IPS-18a (cell line): Measurements from ENCODE around the gene RHEB.
"Not testable (repeated sequence)": the region's sequence is repeated elsewhere in the genome, so short reads cannot be mapped to it uniquely, and the experiment has no call there.

Experiments used
- H3K27ac ChIP-seq: one replicate; pipeline ENCODE4 v1.5.1; 2013; ENCODE audit warnings: low read length
- H3K27me3 ChIP-seq: one replicate; pipeline ENCODE4 v1.6.1; 2013; ENCODE audit warnings: mild to moderate bottlenecking, low read length; ENCODE audit not compliant: control insufficient read depth, insufficient read depth
- H3K36me3 ChIP-seq: one replicate; pipeline ENCODE4 v1.6.1; 2013; ENCODE audit warnings: low read depth, low read length; ENCODE audit not compliant: control insufficient read depth
- H3K4me1 ChIP-seq: one replicate; pipeline ENCODE4 v1.6.1; 2013; ENCODE audit warnings: low read depth, low read length; ENCODE audit not compliant: control insufficient read depth
- H3K4me3 ChIP-seq: one replicate; pipeline ENCODE4 v1.5.1; 2013; ENCODE audit warnings: low read length
- H3K9ac ChIP-seq: one replicate; pipeline ENCODE4 v1.6.1; 2013; ENCODE audit warnings: mild to moderate bottlenecking, low read length, moderate library complexity
- H3K9me3 ChIP-seq: one replicate; pipeline ENCODE4 v1.6.1; 2013; ENCODE audit warnings: low read depth, low read length; ENCODE audit not compliant: control insufficient read depth

The RHEB gene

DNA sequence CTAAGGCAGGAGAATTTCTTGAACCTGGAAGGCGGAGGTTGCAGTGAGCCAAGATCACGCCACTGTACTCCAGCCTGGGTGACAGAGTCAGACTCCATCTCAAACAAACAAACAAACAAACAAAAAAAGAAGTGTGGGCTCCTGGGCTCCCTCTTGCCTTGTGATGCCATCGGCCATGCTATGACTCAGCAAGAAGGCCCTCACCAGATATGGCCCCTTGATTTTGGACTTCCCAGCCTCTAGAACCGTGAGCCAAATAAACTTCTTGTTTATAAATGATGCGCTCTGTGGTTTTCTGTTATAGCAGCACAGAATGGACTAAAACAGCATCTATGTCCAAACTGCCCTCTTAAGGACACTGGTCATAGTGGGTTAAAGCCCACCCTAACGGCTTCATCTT is 29.9 kb upstream of the RHEB start:
- no peaks in the 10 kb centered on the region for H3K27me3 ChIP-seq

DNA sequence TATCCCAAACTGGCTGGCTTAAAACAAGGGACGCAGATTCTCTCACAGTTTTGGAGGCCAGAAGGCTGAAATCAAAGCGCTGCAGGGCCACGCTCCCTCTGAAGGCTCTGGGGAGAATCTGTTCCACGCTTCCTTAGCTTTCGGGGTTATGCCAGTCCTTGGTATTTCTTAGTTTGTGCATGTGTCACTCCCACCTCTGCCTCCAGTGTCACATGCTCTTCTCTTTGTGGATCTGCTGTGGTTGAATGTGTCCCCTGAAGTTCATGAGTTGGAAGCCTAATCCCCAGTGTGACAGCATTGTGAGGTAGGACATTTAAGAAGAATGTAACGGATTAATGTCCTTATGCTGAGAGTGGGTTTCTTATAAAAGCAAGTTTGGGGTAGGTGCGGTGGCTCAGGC is 29.4 kb upstream of the RHEB start:
- Histone ChIP-seq H3K27me3 (no peaks in the 10 kb centered on the region), H3K4me3 (no peak overlapping the region), H3K9me3 (no peaks in the 10 kb centered on the region), H3K4me1 (no peaks in the 10 kb centered on the region), H3K9ac (no peak overlapping the region), H3K27ac (no peak overlapping the region), H3K36me3 (no peaks in the 10 kb centered on the region)

More for the DNA sequence above, 29.9 kb upstream of the RHEB start:
- Histone ChIP-seq H3K9ac (no peak overlapping the region), H3K27ac (no peak overlapping the region), H3K36me3 (no peaks in the 10 kb centered on the region), H3K4me1 (no peaks in the 10 kb centered on the region), H3K9me3 (no peaks in the 10 kb centered on the region), H3K4me3 (no peak overlapping the region)

DNA sequence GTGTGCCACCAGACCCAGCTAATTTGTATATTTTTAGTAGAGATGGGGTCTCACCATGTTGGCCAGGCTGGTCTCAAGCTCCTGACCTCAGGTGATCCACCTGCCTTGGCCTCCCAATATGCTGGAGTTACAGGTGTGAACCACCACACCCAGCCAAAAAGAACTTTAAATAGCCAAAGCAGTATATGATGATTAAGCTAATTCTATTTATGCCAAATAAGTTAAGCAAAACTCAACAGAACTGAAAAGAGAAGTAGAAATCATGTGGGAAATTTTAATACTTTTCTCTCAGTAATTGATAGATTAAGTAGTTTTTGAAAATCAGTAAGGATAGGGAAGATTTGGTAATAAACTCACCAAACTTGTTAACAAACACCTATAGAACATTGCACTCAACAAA is 24.5 kb upstream of the RHEB start:
- H3K4me3 ChIP-seq, result no peak overlapping the region
- H3K27ac ChIP-seq, result no peak overlapping the region
- no peak overlapping the region for H3K9ac ChIP-seq
- H3K4me1 ChIP-seq, result peaks cover 3% of the 10 kb centered on the region
- H3K36me3 ChIP-seq, result no peaks in the 10 kb centered on the region
- no peaks in the 10 kb centered on the region for H3K27me3 ChIP-seq
- H3K9me3 ChIP-seq, result no peaks in the 10 kb centered on the region

DNA sequence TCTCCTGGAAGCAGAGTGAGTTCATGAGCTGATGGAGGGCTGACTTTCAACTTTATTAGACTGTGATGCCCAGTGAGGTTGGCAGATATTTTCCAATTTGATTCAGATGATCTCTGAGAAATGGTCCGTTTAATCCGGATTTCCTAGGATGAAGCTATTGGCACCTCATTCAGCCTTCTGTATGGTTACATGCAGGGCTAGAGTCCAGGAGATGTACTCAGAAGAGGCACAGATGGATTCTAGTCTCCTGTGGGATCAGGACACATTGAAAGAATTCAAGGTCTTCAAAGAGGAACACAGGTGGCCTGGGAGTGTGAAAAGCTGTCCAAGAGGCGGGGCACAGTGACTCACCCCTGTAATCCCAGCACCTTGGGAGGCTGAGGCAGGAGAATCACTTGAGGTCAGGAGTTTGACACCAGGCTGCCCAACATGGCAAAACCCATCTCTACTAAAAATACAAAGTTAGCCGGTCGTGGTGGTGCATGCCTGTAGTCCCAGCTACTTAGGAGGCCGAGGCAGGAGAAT is 23.0 kb upstream of the RHEB start:
- H3K9me3 ChIP-seq, result no peaks in the 10 kb centered on the region
- no peaks in the 10 kb centered on the region for H3K36me3 ChIP-seq
- H3K27ac ChIP-seq, result no peak overlapping the region
- peaks cover 10% of the 10 kb centered on the region for H3K4me1 ChIP-seq
- H3K27me3 ChIP-seq, result no peaks in the 10 kb centered on the region
- H3K4me3 ChIP-seq, result no peak overlapping the region
- no peak overlapping the region for H3K9ac ChIP-seq

DNA sequence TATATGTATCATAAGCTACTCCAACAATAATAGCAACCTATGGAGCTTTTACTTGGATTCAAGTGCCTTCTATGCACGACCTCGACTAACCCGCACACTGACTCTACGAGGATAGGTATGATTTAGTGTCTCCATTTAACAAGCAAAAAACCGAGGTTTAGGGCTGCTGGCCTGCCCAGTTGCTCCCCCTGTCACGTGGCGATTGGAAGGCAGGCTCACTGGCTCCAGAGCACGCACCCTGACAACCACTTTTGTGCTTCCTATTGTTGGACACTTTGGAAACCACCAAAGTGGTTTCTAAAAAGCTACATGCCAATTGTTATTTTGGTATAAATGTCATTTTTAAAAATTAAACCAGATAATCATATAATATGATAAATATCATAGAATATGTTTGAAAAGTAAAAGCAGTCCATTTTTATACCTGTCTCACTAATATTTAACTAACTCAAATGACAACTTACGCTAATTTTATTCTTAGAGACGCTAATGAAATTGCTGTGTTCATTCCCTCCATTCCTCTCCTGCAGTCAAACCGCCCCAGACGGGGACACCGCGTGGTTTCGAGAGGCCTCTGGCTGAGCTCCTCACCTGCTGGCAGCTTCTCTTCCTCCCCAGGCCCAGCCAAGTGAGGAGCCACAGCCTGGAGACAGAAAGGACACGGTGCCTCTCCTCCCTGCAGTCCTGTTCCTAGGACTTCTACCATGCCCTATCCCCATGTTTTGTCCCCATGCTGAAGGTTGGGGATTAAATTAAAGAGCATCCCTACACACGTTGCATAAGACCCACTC is 22.2 kb upstream of the RHEB start:
- Histone ChIP-seq H3K9ac (no peak overlapping the region), H3K9me3 (no peaks in the 10 kb centered on the region), H3K36me3 (no peaks in the 10 kb centered on the region), H3K4me3 (no peak overlapping the region), H3K27me3 (no peaks in the 10 kb centered on the region), H3K4me1 (peaks cover 10% of the 10 kb centered on the region), H3K27ac (no peak overlapping the region)

DNA sequence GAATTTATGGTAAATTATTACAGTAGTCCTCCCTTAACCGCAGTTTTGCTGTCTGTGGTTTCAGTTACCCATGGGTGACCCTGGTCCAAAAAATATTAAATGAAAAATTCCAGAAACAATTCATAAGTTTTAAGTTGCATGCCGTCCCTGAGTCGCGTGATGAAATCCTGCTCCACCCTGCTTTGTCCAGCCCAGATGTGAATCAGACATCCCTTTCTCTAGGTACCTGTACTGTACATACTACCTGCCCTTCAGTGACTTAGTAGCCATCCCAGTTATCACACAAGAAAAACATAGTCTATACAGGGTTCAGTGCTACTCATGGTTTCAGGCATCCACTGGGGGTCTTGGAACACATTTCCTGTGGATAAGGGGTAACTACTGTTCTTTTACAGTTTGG is 20.5 kb upstream of the RHEB start:
- Histone ChIP-seq H3K9me3 (no peaks in the 10 kb centered on the region), H3K27ac (no peak overlapping the region), H3K27me3 (no peaks in the 10 kb centered on the region), H3K9ac (no peak overlapping the region), H3K36me3 (no peaks in the 10 kb centered on the region), H3K4me1 (peaks cover 10% of the 10 kb centered on the region), H3K4me3 (no peak overlapping the region)

DNA sequence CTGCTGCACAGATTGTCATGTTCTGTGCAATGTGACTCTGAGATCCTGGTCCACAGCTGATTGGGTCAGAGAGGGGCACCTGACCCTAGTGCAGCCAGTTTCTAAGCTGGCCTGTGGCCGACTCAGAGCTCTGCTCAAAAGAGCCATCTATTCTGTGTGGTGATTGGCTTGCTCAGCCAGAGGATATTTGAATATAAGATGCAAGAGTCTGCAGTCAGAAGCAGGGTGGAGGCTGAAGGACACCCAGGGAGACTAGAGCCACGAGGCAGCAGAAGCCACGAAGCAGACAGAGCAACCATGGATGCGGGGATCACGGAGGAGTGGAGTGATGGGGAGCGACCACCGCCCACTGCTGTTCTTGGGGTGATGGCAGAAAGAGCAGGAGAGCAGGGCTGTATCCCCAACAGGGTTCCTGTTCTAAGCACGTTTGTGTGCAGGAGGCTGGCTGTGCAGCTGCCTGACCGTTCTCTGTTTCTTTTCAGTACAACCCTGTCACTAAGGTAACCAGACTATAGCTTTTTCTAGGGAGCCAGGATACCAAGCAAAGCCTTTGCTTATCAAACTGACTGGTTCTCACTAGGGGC is 19.5 kb upstream of the RHEB start:
- Histone ChIP-seq H3K36me3 (no peaks in the 10 kb centered on the region), H3K9me3 (no peaks in the 10 kb centered on the region), H3K27me3 (no peaks in the 10 kb centered on the region), H3K27ac (no peak overlapping the region), H3K4me1 (peaks cover 10% of the 10 kb centered on the region), H3K9ac (no peak overlapping the region), H3K4me3 (no peak overlapping the region)

DNA sequence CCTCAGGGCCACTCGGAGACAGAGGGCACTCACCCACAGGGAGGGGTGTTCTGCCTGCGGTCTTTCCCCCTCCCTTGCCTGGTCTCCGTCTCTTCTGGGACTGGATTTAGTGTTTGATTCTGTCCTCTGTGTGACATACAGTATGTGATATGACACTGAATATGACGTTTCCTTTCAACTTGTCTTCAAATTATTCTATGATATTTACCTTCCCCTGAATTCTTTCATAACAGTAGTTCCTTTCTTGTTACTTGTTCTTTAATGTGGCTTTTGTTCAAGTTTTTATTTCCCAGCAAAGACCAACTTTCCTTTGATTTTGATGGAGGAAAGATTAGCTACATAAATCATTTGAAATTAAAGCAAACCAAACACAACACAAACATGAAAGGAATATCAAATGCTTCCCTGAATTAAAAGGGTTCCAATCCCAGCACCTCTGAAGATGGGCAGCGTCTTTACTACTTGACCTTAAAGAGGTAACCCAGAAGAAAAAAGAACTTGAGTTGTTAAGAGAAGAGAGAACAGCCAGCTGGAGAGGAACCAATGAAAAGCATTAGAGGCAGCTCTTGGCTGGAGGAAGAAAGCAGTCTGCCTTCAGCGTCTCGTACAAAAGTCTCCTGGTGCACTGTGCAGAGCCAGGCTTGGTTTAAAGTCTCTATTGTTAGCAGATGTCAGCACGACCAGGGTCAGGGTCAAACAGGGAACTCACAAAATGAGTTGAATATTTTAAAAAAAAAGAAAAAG is 18.3 kb upstream of the RHEB start:
- Histone ChIP-seq H3K4me3 (no peak overlapping the region), H3K27ac (no peak overlapping the region), H3K36me3 (no peaks in the 10 kb centered on the region), H3K9me3 (no peaks in the 10 kb centered on the region), H3K9ac (no peak overlapping the region), H3K27me3 (no peaks in the 10 kb centered on the region), H3K4me1 (peaks cover 10% of the 10 kb centered on the region)

DNA sequence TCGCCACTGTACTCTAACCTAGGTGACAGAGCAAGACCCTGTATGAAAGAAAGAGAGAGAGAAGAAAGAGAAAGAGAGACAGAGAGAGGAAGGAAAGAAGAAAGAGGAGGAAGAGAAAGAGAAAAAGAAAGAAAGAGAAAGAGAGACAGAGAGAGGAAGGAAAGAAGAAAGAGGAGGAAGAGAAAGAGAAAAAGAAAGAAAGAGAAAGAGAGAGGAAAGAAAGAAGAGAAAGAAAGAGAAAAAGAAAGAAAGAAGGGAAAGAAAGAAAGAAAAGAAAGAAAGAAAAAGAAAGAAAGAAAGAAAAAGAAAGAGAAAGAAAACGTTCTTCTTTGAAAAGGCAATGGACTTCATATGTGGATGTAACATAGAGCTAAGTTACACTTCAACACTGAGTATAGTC is 16.5 kb upstream of the RHEB start:
- not testable (repeated sequence) for H3K27me3 ChIP-seq, H3K27ac ChIP-seq, H3K36me3 ChIP-seq, H3K9ac ChIP-seq, H3K9me3 ChIP-seq, H3K4me3 ChIP-seq
- H3K4me1 ChIP-seq, result peaks cover 10% of the 10 kb centered on the region

DNA sequence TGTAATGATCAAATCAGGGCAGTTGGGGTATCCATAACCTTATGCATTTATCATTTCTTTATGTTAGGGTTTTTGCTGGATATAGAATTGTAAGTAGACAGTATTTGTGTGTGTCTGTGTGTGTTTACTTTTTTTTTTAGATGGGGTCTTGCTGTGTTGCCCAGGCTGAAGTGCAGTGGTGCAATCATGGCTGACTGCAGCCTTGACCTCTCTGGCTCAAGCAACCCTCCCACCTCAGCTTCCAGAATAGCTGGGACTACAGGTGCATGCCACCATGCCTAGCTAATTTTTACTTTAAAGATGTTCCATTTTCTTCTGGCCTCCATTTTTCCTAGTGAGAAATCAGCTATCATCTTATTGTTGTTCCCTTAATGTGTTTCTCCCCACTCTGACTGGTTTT is 10.1 kb upstream of the RHEB start:
- H3K4me3 ChIP-seq, result no peak overlapping the region
- no peaks in the 10 kb centered on the region for H3K4me1 ChIP-seq
- H3K36me3 ChIP-seq, result no peaks in the 10 kb centered on the region
- H3K9ac ChIP-seq, result no peak overlapping the region
- H3K9me3 ChIP-seq, result no peaks in the 10 kb centered on the region
- no peak overlapping the region for H3K27ac ChIP-seq
- H3K27me3 ChIP-seq, result no peaks in the 10 kb centered on the region

DNA sequence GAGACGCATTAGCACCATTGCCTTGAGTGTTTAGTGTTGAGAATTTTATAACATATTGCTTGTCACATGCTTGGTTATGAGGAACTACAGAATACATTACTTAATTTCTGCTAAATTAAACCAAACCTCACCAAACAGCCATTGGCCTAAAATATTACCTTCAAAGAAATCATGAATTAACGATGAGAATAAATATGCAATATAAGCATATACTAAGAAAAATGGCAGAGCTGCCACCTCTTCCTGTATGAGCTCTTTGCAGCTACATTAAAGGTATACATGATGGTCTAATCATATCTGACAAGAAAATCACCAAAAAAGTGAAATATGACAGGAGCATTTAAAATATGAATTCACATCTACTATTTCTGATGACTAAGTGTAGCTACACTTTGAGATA is 5.2 kb upstream of the RHEB start:
- no peaks in the 10 kb centered on the region for H3K27me3 ChIP-seq
- H3K4me1 ChIP-seq, result no peaks in the 10 kb centered on the region
- no peak overlapping the region for H3K9ac ChIP-seq
- H3K9me3 ChIP-seq, result no peaks in the 10 kb centered on the region
- no peak overlapping the region for H3K27ac ChIP-seq
- no peaks in the 10 kb centered on the region for H3K36me3 ChIP-seq
- H3K4me3 ChIP-seq, result no peak overlapping the region
